Left lung (tissue), 10 donors: ENCODE results near the gene CACNA1F. TPM values are rescaled to one million over a fixed set of nuclear protein-coding genes. Genes with fewer than 3 reads are reported as not detected.
A peak's percentile ranks its signal among the peaks of the same experiment; 100 is the strongest.
"Not testable (repeated sequence)": the region's sequence is repeated elsewhere in the genome, so short reads cannot be mapped to it uniquely, and the experiment has no call there.

Experiments used
- ATAC-seq: fragments of 200-7000 bp; cut with Tn5 transposase; one replicate; pipeline ENCODE4 v1.9.1; 2020; ENCODE audit warnings: moderate library complexity
- DNase-seq, 4 donors: peaks; one replicate each; pipeline ENCODE4 v3.0.0-alpha.2; 2013 to 2020
- H3K27ac ChIP-seq, 2 donors: fragments of 200-600 bp; sonication (generic) in 1 of 2; one replicate each; pipeline versions ENCODE4 v1.5.0 to v1.8.0; 2020 to 2021
- H3K27me3 ChIP-seq, 2 donors: fragments of 200-600 bp; sonication (generic) in 1 of 2; one replicate each; pipeline versions ENCODE4 v1.5.0 to v1.8.0; 2020 to 2021
- H3K36me3 ChIP-seq, 2 donors: fragments of 200-600 bp; sonication (generic) in 1 of 2; one replicate each; pipeline versions ENCODE4 v1.5.0 to v1.8.0; 2020 to 2021
- H3K4me1 ChIP-seq, 2 donors: fragments of 200-600 bp; one replicate each; pipeline ENCODE4 v1.8.0; 2021
- H3K4me3 ChIP-seq, 2 donors: fragments of 200-600 bp; sonication (generic) in 1 of 2; one replicate each; pipeline versions ENCODE4 v1.5.0 to v1.8.0; 2020 to 2021; ENCODE audit warnings: mild to moderate bottlenecking in 1 of 2
- H3K9me3 ChIP-seq, 2 donors: fragments of 200-600 bp; sonication (generic) in 1 of 2; one replicate each; pipeline versions ENCODE4 v1.5.0 to v1.8.0; 2020 to 2021
- intact Hi-C, 2 donors: fragments of 100-400 bp; cut with DNase I; formaldehyde crosslinking; loops; one replicate each; pipeline versions ENCODE4 v1.11.2 to v1.14.2; 2022
- polyA plus RNA-seq, 6 donors: library from polyadenylated mRNA; unstranded; fragments of 120-200 nt; gene quantifications; one replicate each; pipeline ENCODE4 v1.2.1, GENCODE V29; 2013; ENCODE audit not compliant: insufficient read length in 6 of 6
- total RNA-seq, 2 donors: library from RNA; stranded (reverse); fragmentation: NEBNext Ultra II Directional; extraction: Animal tissue kit (Norgen Biotek cat#: 25700); gene quantifications; one replicate each; pipeline ENCODE4 v1.2.1, GENCODE V29; 2021
- TF ChIP-seq, protein P1 (sequence below), 2 donors: fragments of 200-600 bp; sonication (generic) in 1 of 2; IDR thresholded peaks; one replicate each; pipeline versions ENCODE4 v1.5.0 to v1.8.0; 2021; ENCODE audit warnings: antibody characterized with exemption in 2 of 2
- donor health status: DM: no; HTN: yes; CAD: no.
- donor health status: DM: no; HTN: no; CAD: no.

Gene CACNA1F
- total and polyA plus RNA-seq, 8 donors: 0.20 to 0.73 (median 0.25) TPM

- peaks cover 0 to 28% of the 10 kb centered on the region in 2 donors for H3K4me1 ChIP-seq
- H3K27me3 ChIP-seq: no peaks in the 10 kb centered on the region
- TF ChIP-seq, protein P1, sequence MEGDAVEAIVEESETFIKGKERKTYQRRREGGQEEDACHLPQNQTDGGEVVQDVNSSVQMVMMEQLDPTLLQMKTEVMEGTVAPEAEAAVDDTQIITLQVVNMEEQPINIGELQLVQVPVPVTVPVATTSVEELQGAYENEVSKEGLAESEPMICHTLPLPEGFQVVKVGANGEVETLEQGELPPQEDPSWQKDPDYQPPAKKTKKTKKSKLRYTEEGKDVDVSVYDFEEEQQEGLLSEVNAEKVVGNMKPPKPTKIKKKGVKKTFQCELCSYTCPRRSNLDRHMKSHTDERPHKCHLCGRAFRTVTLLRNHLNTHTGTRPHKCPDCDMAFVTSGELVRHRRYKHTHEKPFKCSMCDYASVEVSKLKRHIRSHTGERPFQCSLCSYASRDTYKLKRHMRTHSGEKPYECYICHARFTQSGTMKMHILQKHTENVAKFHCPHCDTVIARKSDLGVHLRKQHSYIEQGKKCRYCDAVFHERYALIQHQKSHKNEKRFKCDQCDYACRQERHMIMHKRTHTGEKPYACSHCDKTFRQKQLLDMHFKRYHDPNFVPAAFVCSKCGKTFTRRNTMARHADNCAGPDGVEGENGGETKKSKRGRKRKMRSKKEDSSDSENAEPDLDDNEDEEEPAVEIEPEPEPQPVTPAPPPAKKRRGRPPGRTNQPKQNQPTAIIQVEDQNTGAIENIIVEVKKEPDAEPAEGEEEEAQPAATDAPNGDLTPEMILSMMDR (IDR thresholded peaks at IDR 0.05): no peak
- H3K4me3 ChIP-seq: no peak overlapping the region
- peak overlapping the region; percentile 13 to 75 for H3K27ac ChIP-seq
- DNase-seq (no peak), ATAC-seq (peak; percentile 84)
- peaks cover 0 to 71% of the 10 kb centered on the region in 2 donors for H3K36me3 ChIP-seq
- H3K9me3 ChIP-seq: no peaks in the 10 kb centered on the region
- intact Hi-C loops: no loop called here
These were observed 55.8 kb downstream of the CACNA1F start for GRCh38 chrX:49177338-49177833.

DNA sequence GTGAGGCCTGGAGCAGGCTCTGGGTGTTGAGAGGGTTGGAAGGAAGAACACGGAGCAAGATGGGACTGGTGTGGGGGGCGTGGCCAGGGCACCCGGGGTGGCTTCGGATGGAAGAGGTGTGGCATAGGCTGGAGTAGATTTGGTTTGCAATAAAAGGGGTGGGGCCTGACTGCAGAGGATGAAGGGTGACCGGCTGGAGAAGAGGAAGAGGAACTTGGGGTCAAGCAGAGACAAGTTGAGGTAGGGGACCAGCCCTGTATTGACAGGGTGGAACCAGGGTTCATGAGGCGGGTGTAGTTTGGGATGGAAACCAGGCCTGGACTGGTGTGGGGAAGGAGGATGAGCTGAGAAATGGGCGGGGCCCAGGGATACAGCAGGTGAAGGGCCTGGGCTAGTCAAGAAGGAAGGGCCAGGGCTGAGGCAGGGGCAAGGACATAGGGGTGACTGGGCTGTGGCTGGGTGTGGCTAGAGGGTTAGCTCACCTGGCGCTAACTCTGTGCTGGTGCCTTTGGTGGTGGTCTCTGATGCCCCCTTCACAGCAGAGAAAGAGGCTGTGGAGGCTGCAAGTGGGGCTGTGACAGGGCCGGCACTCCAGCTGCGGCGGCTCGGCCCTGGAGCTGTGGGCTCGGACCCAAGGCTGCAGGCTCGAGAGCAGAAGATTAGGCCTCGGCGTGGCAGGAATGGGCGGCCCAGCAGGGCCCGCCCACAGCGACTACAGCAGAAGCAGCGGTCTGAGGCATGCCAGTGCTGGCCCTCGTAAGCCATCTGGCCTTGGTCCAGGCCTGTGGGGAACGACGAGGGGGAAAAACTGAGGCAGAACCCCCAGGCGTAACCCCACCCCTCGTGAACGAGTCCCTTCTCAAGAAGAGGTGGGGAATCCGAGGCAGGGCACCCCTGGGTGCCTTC lies 56.5 kb downstream of the CACNA1F start:
- Histone ChIP-seq H3K27me3 (no peaks in the 10 kb centered on the region), H3K27ac (peak overlapping the region; percentile 13 to 75), H3K36me3 (peaks cover 0 to 66% of the 10 kb centered on the region in 2 donors), H3K4me3 (peak overlapping the region in 1 of 2 donors; percentile 7), H3K4me1 (peaks cover 0 to 28% of the 10 kb centered on the region in 2 donors), H3K9me3 (no peaks in the 10 kb centered on the region)
- TF ChIP-seq, protein P1 (IDR thresholded peaks at IDR 0.05): no peak
- peak; percentile 56 for ATAC-seq
- intact Hi-C loops: no loop called here
- DNase-seq: no peak

DNA sequence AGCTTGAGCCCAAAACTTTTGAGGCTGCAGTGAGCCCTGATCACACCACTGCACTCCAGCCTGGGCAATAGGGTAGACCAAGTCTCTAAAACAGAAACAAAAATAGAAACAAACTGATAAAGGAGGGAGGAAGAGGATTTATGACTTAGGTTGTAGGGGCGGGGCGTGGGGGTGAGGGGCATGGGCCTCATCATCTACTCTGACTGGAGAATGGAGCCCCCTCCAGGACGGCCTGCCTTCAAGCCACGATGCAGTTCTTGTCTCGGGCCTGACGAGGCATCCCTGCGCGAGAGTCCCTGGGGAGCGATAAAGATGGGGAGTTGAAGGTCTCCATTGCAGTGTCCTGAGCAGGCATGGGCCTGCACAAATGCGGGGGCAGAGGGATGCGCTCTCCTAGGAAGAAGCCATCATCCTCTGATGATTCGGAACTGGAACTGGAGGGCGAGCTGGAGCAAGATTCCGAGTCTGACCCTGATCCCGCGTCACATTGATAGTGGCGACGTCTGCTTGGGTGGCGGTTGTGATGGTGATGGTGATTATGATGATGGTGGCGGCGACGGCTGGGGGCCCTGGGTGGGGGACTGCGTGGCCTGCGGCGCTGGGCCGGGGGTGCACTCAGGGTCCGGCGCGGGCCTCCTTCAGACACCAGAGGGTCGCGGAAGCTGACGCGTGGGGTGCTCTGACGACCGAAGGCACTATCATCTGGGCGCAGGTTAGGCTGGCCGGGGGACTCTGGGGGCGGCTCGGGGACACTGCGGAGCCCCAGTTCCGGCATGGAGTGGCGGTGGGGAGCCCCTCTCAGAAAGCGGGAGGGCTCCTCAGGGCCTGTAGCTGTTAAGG lies 57.5 kb downstream of the CACNA1F start:
- Histone ChIP-seq H3K27ac (peak overlapping the region in 1 of 2 donors; percentile 75), H3K36me3 (peaks cover 0 to 66% of the 10 kb centered on the region in 2 donors), H3K27me3 (no peaks in the 10 kb centered on the region), H3K4me1 (peaks cover 0 to 31% of the 10 kb centered on the region in 2 donors), H3K4me3 (no peak overlapping the region), H3K9me3 (no peaks in the 10 kb centered on the region)
- DNase-seq (no peak), ATAC-seq (no peak)
- intact Hi-C loops: no loop called here
- TF ChIP-seq, protein P1 (IDR thresholded peaks at IDR 0.05): no peak

- intact Hi-C loops: no loop called here
- Histone ChIP-seq H3K27ac (no peak overlapping the region), H3K9me3 (no peaks in the 10 kb centered on the region), H3K36me3 (peaks cover 0 to 61% of the 10 kb centered on the region in 2 donors), H3K4me3 (no peak overlapping the region), H3K4me1 (peaks cover 0 to 31% of the 10 kb centered on the region in 2 donors), H3K27me3 (no peaks in the 10 kb centered on the region)
- no peak for DNase-seq
- TF ChIP-seq, protein P1 (IDR thresholded peaks at IDR 0.05): no peak
- no peak for ATAC-seq
These were observed 58.4 kb downstream of the CACNA1F start for GRCh38 chrX:49174723-49175122.

GRCh38 chrX:49173544-49173943 lies 59.6 kb downstream of the CACNA1F start:
- H3K4me3 ChIP-seq: peak overlapping the region in 1 of 2 donors; percentile 60
- H3K27me3 ChIP-seq, H3K9me3 ChIP-seq, DNase-seq, ATAC-seq, intact Hi-C loops, H3K27ac ChIP-seq: not testable (repeated sequence)
- peaks cover 0 to 49% of the 10 kb centered on the region in 2 donors for H3K36me3 ChIP-seq
- H3K4me1 ChIP-seq: peaks cover 0 to 37% of the 10 kb centered on the region in 2 donors
